DND-41 (cell line): ENCODE measurements around the gene NKAPL.

Source experiments
- EZH2 ChIP-seq: IDR thresholded peaks from 3 replicates; pipeline ENCODE4 v1.6.1; 2012; ENCODE audit warnings: borderline replicate concordance, low read depth, mild to moderate bottlenecking, moderate library complexity, low read length, inconsistent platforms; ENCODE audit not compliant: severe bottlenecking
- TF ChIP-seq, protein P1 (sequence below): IDR thresholded peaks from 2 replicates; pipeline ENCODE4 v1.5.1; 2012; ENCODE audit warnings: borderline replicate concordance, low read length, moderate library complexity, mild to moderate bottlenecking; ENCODE audit not compliant: poor library complexity, severe bottlenecking; ENCODE audit errors: extremely low read depth

GRCh38 chr6:28296520-28297060 is 37.5 kb downstream of the NKAPL start:
- TF ChIP-seq, protein P1, sequence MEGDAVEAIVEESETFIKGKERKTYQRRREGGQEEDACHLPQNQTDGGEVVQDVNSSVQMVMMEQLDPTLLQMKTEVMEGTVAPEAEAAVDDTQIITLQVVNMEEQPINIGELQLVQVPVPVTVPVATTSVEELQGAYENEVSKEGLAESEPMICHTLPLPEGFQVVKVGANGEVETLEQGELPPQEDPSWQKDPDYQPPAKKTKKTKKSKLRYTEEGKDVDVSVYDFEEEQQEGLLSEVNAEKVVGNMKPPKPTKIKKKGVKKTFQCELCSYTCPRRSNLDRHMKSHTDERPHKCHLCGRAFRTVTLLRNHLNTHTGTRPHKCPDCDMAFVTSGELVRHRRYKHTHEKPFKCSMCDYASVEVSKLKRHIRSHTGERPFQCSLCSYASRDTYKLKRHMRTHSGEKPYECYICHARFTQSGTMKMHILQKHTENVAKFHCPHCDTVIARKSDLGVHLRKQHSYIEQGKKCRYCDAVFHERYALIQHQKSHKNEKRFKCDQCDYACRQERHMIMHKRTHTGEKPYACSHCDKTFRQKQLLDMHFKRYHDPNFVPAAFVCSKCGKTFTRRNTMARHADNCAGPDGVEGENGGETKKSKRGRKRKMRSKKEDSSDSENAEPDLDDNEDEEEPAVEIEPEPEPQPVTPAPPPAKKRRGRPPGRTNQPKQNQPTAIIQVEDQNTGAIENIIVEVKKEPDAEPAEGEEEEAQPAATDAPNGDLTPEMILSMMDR: no peak
- TF ChIP-seq EZH2: no peak
